Parathyroid adenoma (tissue), 2 donors: Measurements from ENCODE around the gene ADAMTSL1.

Source experiments
- H2AFZ ChIP-seq: fragments of 300-600 bp; sonication (generic); one replicate; pipeline ENCODE4 v1.7.0; 2017; ENCODE audit warnings: antibody characterized with exemption, mild to moderate bottlenecking
- H3K27ac ChIP-seq: fragments of 300-600 bp; sonication (generic); one replicate; pipeline ENCODE4 v1.7.0; 2017
- H3K27me3 ChIP-seq: fragments of 300-600 bp; sonication (generic); one replicate; pipeline ENCODE4 v1.7.0; 2017; ENCODE audit warnings: low read length; ENCODE audit not compliant: control insufficient read depth, insufficient read depth
- H3K36me3 ChIP-seq: fragments of 300-600 bp; sonication (generic); one replicate; pipeline ENCODE4 v1.7.0; 2017; ENCODE audit warnings: low read length; ENCODE audit not compliant: control insufficient read depth, insufficient read depth
- H3K4me1 ChIP-seq: fragments of 300-600 bp; sonication (generic); one replicate; pipeline ENCODE4 v1.7.0; 2017; ENCODE audit warnings: control low read depth
- H3K4me2 ChIP-seq: fragments of 300-600 bp; sonication (generic); one replicate; pipeline ENCODE4 v1.7.0; 2017; ENCODE audit warnings: low read length
- H3K4me3 ChIP-seq: fragments of 300-600 bp; sonication (generic); one replicate; pipeline ENCODE4 v1.7.0; 2017; ENCODE audit warnings: low read depth, low read length
- H3K79me2 ChIP-seq: fragments of 300-600 bp; sonication (generic); one replicate; pipeline ENCODE4 v1.7.0; 2017; ENCODE audit warnings: control low read depth
- H3K9ac ChIP-seq: fragments of 300-600 bp; sonication (generic); one replicate; pipeline ENCODE4 v1.7.0; 2017; ENCODE audit warnings: mild to moderate bottlenecking
- H3K9me3 ChIP-seq: fragments of 300-600 bp; sonication (generic); one replicate; pipeline ENCODE4 v1.7.0; 2017; ENCODE audit warnings: low read length; ENCODE audit not compliant: control insufficient read depth
- CTCF ChIP-seq: fragments of 300-600 bp; sonication (generic); IDR thresholded peaks from one replicate; pipeline ENCODE4 v1.7.0; 2017; ENCODE audit warnings: antibody characterized with exemption, mild to moderate bottlenecking
- donor health status: primary hyperparathyroidism.

ADAMTSL1 gene

GRCh38 chr9:18851069-18851795, 377.3 kb downstream of the ADAMTSL1 start:
- H3K9ac ChIP-seq, result no peak overlapping the region
- H3K4me3 ChIP-seq, result no peak overlapping the region
- no peak overlapping the region for H3K4me2 ChIP-seq
- H2AFZ ChIP-seq, result no peak overlapping the region
- no peak overlapping the region for H3K27ac ChIP-seq
- no peak for TF ChIP-seq CTCF
- H3K27me3 ChIP-seq, result no peaks in the 10 kb centered on the region
- H3K9me3 ChIP-seq, result no peaks in the 10 kb centered on the region
- H3K79me2 ChIP-seq, result no peaks in the 10 kb centered on the region
- H3K36me3 ChIP-seq, result no peaks in the 10 kb centered on the region
- H3K4me1 ChIP-seq, result no peaks in the 10 kb centered on the region

GRCh38 chr9:18855656-18856055, 381.7 kb downstream of the ADAMTSL1 start:
- Histone ChIP-seq H3K27me3 (no peaks in the 10 kb centered on the region), H3K79me2 (no peaks in the 10 kb centered on the region), H3K27ac (no peak overlapping the region), H2AFZ (no peak overlapping the region), H3K9me3 (no peaks in the 10 kb centered on the region), H3K4me2 (no peak overlapping the region), H3K4me1 (no peaks in the 10 kb centered on the region), H3K4me3 (no peak overlapping the region), H3K36me3 (no peaks in the 10 kb centered on the region), H3K9ac (no peak overlapping the region)
- TF ChIP-seq CTCF, result no peak

GRCh38 chr9:18857334-18857733, 383.4 kb downstream of the ADAMTSL1 start:
- no peaks in the 10 kb centered on the region for H3K79me2 ChIP-seq
- no peaks in the 10 kb centered on the region for H3K4me1 ChIP-seq
- H3K36me3 ChIP-seq, result no peaks in the 10 kb centered on the region
- H3K4me3 ChIP-seq, result no peak overlapping the region
- H3K9me3 ChIP-seq, result no peaks in the 10 kb centered on the region
- no peak overlapping the region for H3K27ac ChIP-seq
- H3K27me3 ChIP-seq, result no peaks in the 10 kb centered on the region
- TF ChIP-seq CTCF, result no peak
- H3K4me2 ChIP-seq, result no peak overlapping the region
- no peak overlapping the region for H2AFZ ChIP-seq
- no peak overlapping the region for H3K9ac ChIP-seq

GRCh38 chr9:18857769-18858168, 383.8 kb downstream of the ADAMTSL1 start:
- Histone ChIP-seq H3K4me3 (no peak overlapping the region), H3K4me1 (no peaks in the 10 kb centered on the region), H3K36me3 (no peaks in the 10 kb centered on the region), H3K79me2 (no peaks in the 10 kb centered on the region), H2AFZ (no peak overlapping the region), H3K27ac (no peak overlapping the region), H3K9ac (no peak overlapping the region), H3K4me2 (no peak overlapping the region), H3K9me3 (no peaks in the 10 kb centered on the region), H3K27me3 (no peaks in the 10 kb centered on the region)
- no peak for TF ChIP-seq CTCF
